ENCODE results near the gene SPG7.
"Not testable (repeated sequence)": the region's sequence is repeated elsewhere in the genome, so short reads cannot be mapped to it uniquely, and the experiment has no call there.

The SPG7 gene

DNA sequence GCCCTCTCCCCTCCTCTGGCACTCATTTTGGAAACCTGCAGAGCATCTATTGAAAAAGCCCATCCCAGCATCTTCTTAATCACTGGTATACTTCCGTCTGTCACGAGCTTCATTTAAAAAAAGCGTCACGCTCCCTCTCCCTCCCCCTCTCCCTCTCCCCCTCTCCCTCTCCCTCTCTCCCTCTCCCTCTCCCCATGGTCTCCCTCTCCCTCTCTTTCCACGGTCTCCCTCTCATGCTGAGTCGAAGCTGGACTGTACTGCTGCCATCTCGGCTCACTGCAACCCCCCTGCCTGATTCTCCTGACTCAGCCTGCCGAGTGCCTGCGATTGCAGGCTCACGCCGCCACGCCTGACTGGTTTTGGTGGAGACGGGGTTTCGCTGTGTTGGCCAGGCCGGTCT, 46.3 kb upstream of the SPG7 start:
- not testable (repeated sequence) for H3K4me3 ChIP-seq (ENCODE audit: low read length in 2 of 2); H2BK15ac ChIP-seq (ENCODE audit: low read length); H2BK12ac ChIP-seq (ENCODE audit: low read length); H3K18ac ChIP-seq (ENCODE audit: low read length); H3K23ac ChIP-seq (ENCODE audit: low read depth, low read length, poor library complexity); H2BK120ac ChIP-seq (ENCODE audit: low read depth, low read length); H4K8ac ChIP-seq (ENCODE audit: low read depth, low read length); H2AK5ac ChIP-seq (ENCODE audit: low read depth, low read length); H3K9ac ChIP-seq (ENCODE audit: low read depth, low read length, poor library complexity); H3K27ac ChIP-seq (replicated peaks; ENCODE audit: low read length); H3K27me3 ChIP-seq (ENCODE audit: control insufficient read depth in 3 of 3, insufficient read depth in 3 of 3, low read depth in 1 of 3, low read length in 3 of 3); H3K14ac ChIP-seq (ENCODE audit: low read length); H2BK5ac ChIP-seq (ENCODE audit: low read length); H3K4me2 ChIP-seq (ENCODE audit: insufficient read depth, low read length, poor library complexity, severe bottlenecking); H3K4ac ChIP-seq (ENCODE audit: low read length); H4K91ac ChIP-seq (ENCODE audit: low read depth, low read length, poor library complexity); DNase-seq (ENCODE audit: low spot score); H2AFZ ChIP-seq (ENCODE audit: low read length)
- Histone ChIP-seq H3K9me3 (replicated peaks in 1 of 2; ENCODE audit: control insufficient read depth in 2 of 2, insufficient read depth in 1 of 2, low read depth in 1 of 2, low read length in 2 of 2) (peaks cover 7 to 37% of the 10 kb centered on the region in 2 donors), H3K36me3 (replicated peaks in 1 of 2; ENCODE audit: control insufficient read depth in 2 of 2, insufficient read depth in 2 of 2, low read length in 2 of 2) (peaks cover 0 to 29% of the 10 kb centered on the region in 2 donors), H3K4me1 (ENCODE audit: control insufficient read depth in 2 of 2, insufficient read depth in 1 of 2, low read depth in 1 of 2, low read length in 2 of 2) (peaks cover 7 to 15% of the 10 kb centered on the region in 2 donors), H3K79me1 (ENCODE audit: low read depth, low read length) (peaks cover 12% of the 10 kb centered on the region)
- no CpG with 5 or more reads among the region's 15 CpGs for WGBS, 2 donors (ENCODE audit: extremely low coverage in 2 of 2, insufficient read length in 2 of 2, insufficient replicate concordance in 1 of 2)

DNA sequence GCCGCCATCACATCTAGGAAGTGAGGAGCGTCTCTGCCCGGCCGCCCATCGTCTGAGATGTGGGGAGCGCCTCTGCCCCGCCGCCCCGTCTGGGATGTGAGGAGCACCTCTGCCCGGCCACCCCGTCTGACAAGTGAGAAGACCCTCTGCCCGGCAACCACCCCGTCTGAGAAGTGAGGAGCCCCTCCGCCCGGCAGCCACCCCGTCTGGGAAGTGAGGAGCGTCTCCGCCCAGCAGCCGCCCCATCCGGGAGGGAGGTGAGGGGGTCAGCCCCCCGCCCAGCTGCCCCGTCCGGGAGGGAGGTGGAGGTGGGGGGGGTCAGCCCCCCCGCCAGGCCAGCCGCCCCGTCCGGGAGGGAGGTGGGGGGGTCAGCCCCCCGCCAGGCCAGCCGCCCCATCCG, 45.6 kb upstream of the SPG7 start:
- H3K27me3 ChIP-seq (ENCODE audit: control insufficient read depth in 3 of 3, insufficient read depth in 3 of 3, low read depth in 1 of 3, low read length in 3 of 3); H2BK5ac ChIP-seq (ENCODE audit: low read length); H2AK5ac ChIP-seq (ENCODE audit: low read depth, low read length); H3K18ac ChIP-seq (ENCODE audit: low read length); H3K9ac ChIP-seq (ENCODE audit: low read depth, low read length, poor library complexity); H2AFZ ChIP-seq (ENCODE audit: low read length); DNase-seq (ENCODE audit: low spot score); H2BK120ac ChIP-seq (ENCODE audit: low read depth, low read length); H4K91ac ChIP-seq (ENCODE audit: low read depth, low read length, poor library complexity); H3K4me3 ChIP-seq (ENCODE audit: low read length in 2 of 2); H4K8ac ChIP-seq (ENCODE audit: low read depth, low read length); H3K27ac ChIP-seq (replicated peaks; ENCODE audit: low read length); H3K23ac ChIP-seq (ENCODE audit: low read depth, low read length, poor library complexity); H2BK15ac ChIP-seq (ENCODE audit: low read length); H3K4ac ChIP-seq (ENCODE audit: low read length); H2BK12ac ChIP-seq (ENCODE audit: low read length); H3K14ac ChIP-seq (ENCODE audit: low read length); H3K4me2 ChIP-seq (ENCODE audit: insufficient read depth, low read length, poor library complexity, severe bottlenecking): not testable (repeated sequence)
- Histone ChIP-seq H3K36me3 (replicated peaks in 1 of 2; ENCODE audit: control insufficient read depth in 2 of 2, insufficient read depth in 2 of 2, low read length in 2 of 2) (peaks cover 2 to 32% of the 10 kb centered on the region in 2 donors), H3K79me1 (ENCODE audit: low read depth, low read length) (peaks cover 10% of the 10 kb centered on the region), H3K9me3 (replicated peaks in 1 of 2; ENCODE audit: control insufficient read depth in 2 of 2, insufficient read depth in 1 of 2, low read depth in 1 of 2, low read length in 2 of 2) (peaks cover 7 to 37% of the 10 kb centered on the region in 2 donors), H3K4me1 (ENCODE audit: control insufficient read depth in 2 of 2, insufficient read depth in 1 of 2, low read depth in 1 of 2, low read length in 2 of 2) (peaks cover 8 to 18% of the 10 kb centered on the region in 2 donors)
- no CpG with 5 or more reads among the region's 30 CpGs for WGBS, 2 donors (ENCODE audit: extremely low coverage in 2 of 2, insufficient read length in 2 of 2, insufficient replicate concordance in 1 of 2)

DNA sequence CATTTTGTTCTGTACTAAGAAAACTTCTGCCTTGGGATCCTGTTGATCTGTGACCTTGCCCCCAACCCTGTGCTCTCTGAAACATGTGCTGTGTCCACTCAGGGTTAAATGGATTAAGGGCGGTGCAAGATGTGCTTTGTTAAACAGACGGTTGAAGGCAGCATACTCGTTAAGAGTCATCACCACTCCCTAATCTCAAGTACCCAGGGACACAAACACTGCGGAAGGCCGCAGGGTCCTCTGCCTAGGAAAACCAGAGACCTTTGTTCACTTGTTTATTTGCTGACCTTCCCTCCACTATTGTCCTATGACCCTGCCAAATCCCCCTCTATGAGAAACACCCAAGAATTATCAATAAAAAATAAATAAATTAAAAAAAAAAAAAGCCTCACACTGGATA, 44.9 kb upstream of the SPG7 start:
- Histone ChIP-seq H3K79me1 (ENCODE audit: low read depth, low read length) (peaks cover 10% of the 10 kb centered on the region), H3K4me1 (ENCODE audit: control insufficient read depth in 2 of 2, insufficient read depth in 1 of 2, low read depth in 1 of 2, low read length in 2 of 2) (peaks cover 8 to 18% of the 10 kb centered on the region in 2 donors), H3K36me3 (replicated peaks in 1 of 2; ENCODE audit: control insufficient read depth in 2 of 2, insufficient read depth in 2 of 2, low read length in 2 of 2) (peaks cover 3 to 36% of the 10 kb centered on the region in 2 donors), H3K9me3 (replicated peaks in 1 of 2; ENCODE audit: control insufficient read depth in 2 of 2, insufficient read depth in 1 of 2, low read depth in 1 of 2, low read length in 2 of 2) (peaks cover 5 to 34% of the 10 kb centered on the region in 2 donors)
- H3K4ac ChIP-seq (ENCODE audit: low read length); H3K9ac ChIP-seq (ENCODE audit: low read depth, low read length, poor library complexity); H3K27ac ChIP-seq (replicated peaks; ENCODE audit: low read length); H4K91ac ChIP-seq (ENCODE audit: low read depth, low read length, poor library complexity); H2AFZ ChIP-seq (ENCODE audit: low read length); H3K4me2 ChIP-seq (ENCODE audit: insufficient read depth, low read length, poor library complexity, severe bottlenecking); H2BK12ac ChIP-seq (ENCODE audit: low read length); H3K27me3 ChIP-seq (ENCODE audit: control insufficient read depth in 3 of 3, insufficient read depth in 3 of 3, low read depth in 1 of 3, low read length in 3 of 3); H2BK15ac ChIP-seq (ENCODE audit: low read length); H3K14ac ChIP-seq (ENCODE audit: low read length); H3K18ac ChIP-seq (ENCODE audit: low read length); DNase-seq (ENCODE audit: low spot score); H2BK120ac ChIP-seq (ENCODE audit: low read depth, low read length); H2AK5ac ChIP-seq (ENCODE audit: low read depth, low read length); H4K8ac ChIP-seq (ENCODE audit: low read depth, low read length); H3K4me3 ChIP-seq (ENCODE audit: low read length in 2 of 2); H3K23ac ChIP-seq (ENCODE audit: low read depth, low read length, poor library complexity); H2BK5ac ChIP-seq (ENCODE audit: low read length): not testable (repeated sequence)
- no CpG with 5 or more reads among the region's 5 CpGs for WGBS, 2 donors (ENCODE audit: extremely low coverage in 2 of 2, insufficient read length in 2 of 2, insufficient replicate concordance in 1 of 2)

DNA sequence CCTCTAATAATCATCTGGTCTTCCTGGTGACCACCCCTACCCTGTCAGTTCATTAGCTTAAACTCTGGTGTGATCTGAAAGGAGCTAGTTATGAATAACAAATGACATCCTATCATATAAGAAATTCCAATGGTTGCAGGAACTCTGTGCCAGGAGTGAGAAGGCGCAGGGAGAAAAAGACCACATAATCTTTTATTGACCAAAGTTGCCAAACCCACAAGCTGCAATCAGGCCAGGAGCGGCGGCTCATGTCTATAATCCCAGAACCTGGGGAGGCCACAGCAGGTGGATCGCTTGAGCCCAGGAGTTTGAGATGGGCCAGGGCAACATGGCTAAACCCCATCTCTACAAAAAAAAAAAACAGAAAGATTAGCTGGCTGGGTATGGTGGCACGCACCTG, 41.3 kb upstream of the SPG7 start:
- Histone ChIP-seq H2AFZ (ENCODE audit: low read length) (no peak overlapping the region), H3K27ac (replicated peaks; ENCODE audit: low read length) (no peak overlapping the region), H2BK12ac (ENCODE audit: low read length) (no peak overlapping the region), H2AK5ac (ENCODE audit: low read depth, low read length) (no peak overlapping the region), H3K4me1 (ENCODE audit: control insufficient read depth in 2 of 2, insufficient read depth in 1 of 2, low read depth in 1 of 2, low read length in 2 of 2) (peaks cover 8 to 18% of the 10 kb centered on the region in 2 donors), H3K36me3 (replicated peaks in 1 of 2; ENCODE audit: control insufficient read depth in 2 of 2, insufficient read depth in 2 of 2, low read length in 2 of 2) (peaks cover 6 to 29% of the 10 kb centered on the region in 2 donors), H3K18ac (ENCODE audit: low read length) (no peak overlapping the region), H3K4me2 (ENCODE audit: insufficient read depth, low read length, poor library complexity, severe bottlenecking) (no peak overlapping the region), H4K8ac (ENCODE audit: low read depth, low read length) (no peak overlapping the region), H2BK5ac (ENCODE audit: low read length) (no peak overlapping the region), H3K27me3 (ENCODE audit: control insufficient read depth in 3 of 3, insufficient read depth in 3 of 3, low read depth in 1 of 3, low read length in 3 of 3) (no peaks in the 10 kb centered on the region), H2BK120ac (ENCODE audit: low read depth, low read length) (no peak overlapping the region), H3K4me3 (ENCODE audit: low read length in 2 of 2) (no peak overlapping the region), H3K23ac (ENCODE audit: low read depth, low read length, poor library complexity) (no peak overlapping the region), H3K14ac (ENCODE audit: low read length) (no peak overlapping the region), H3K9me3 (replicated peaks in 1 of 2; ENCODE audit: control insufficient read depth in 2 of 2, insufficient read depth in 1 of 2, low read depth in 1 of 2, low read length in 2 of 2) (peaks cover 0 to 12% of the 10 kb centered on the region in 2 donors), H3K9ac (ENCODE audit: low read depth, low read length, poor library complexity) (no peak overlapping the region), H3K4ac (ENCODE audit: low read length) (no peak overlapping the region), H2BK15ac (ENCODE audit: low read length) (no peak overlapping the region), H3K79me1 (ENCODE audit: low read depth, low read length) (peaks cover 2% of the 10 kb centered on the region), H4K91ac (ENCODE audit: low read depth, low read length, poor library complexity) (no peak overlapping the region)
- whole genome bisulfite sequencing, 2 donors (ENCODE audit: extremely low coverage in 2 of 2, insufficient read length in 2 of 2, insufficient replicate concordance in 1 of 2) = no CpG with 5 or more reads among the region's 5 CpGs
- DNase-seq (ENCODE audit: low spot score) = no peak
